HG03045 (cell line): ENCODE results near the gene POP4.

Experiments used
- ATAC-seq: cut with Tn5 transposase; IDR thresholded peaks from one replicate; pipeline ENCODE4 v1.9.1; 2021; ENCODE audit warnings: mild to moderate bottlenecking, moderate library complexity; ENCODE audit not compliant: unreplicated experiment

POP4 gene

GRCh38 chr19:29629836-29630534 is 23.9 kb downstream of the POP4 start:
- ATAC-seq, result no peak

GRCh38 chr19:29630655-29631054 is 24.6 kb downstream of the POP4 start:
- no peak for ATAC-seq

GRCh38 chr19:29631450-29631849 is 25.4 kb downstream of the POP4 start:
- ATAC-seq, result no peak

DNA sequence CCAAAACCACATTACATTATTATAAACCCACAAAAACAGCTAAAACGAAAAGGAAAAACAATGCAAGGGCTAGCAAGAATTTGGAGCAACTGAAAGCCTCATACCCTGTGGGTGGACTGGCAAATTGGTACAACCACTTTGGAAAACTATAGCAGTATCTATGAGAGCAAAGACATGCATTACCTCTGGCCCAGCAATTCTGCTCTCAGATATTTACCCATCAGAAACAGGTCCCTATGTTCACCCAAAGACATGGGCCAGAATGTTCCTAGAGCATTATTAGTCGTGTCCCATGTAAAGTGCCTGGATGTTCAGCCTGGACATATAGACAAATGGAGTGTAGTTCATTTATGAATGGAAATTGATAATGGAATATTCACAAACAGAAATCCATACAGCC is 27.9 kb downstream of the POP4 start:
- ATAC-seq, result no peak

DNA sequence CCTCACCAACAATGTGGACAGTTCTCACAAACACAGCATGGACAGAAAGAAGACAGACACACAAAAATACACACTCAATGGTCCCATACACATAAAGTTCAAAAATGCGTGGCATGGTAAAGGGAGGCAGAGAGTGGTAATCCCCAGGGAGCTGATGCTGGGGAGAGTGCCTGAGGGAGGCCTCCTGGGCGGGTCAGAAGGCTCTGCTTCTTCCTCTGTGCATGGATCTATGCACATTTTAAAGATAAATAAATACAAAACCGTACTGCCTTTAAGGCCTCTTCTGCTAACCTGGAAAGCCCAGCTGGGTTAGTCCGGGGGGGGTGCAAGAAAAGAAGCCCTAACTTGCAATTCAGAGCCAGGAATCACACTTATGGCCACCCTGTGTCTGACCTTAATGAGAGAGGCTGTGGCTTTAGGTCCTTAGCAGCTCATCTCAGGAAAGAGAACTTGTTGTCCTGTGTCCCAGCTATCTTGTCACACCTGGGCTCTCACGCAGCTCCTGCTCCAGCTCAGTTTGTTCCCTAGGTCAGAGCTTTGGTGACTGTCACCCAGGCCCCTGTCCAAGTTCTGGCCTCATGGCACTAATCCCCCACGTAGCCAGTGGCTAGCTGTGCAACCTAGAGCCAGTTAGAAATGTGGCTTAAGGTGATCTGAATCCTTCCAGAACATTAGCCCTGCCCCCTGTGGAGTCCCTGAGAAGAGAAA is 28.5 kb downstream of the POP4 start:
- no peak for ATAC-seq

DNA sequence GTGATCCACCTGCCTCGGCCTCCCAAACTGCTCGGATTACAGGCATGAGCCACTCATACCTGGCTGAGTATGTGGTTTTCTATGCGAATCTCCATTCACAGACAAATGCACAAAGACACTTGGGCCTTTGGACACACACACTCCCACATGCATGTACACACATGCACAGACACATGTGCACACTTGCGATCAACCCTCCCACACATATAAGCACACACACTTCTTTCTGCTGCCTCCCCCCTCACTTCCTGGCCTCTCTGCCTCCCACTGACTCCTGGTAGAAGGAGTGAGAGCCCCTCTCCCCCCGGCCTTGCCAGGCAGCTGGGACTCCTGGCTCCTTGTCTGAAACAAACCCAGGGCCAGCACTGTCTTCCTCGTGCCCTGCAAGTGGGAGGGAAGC is 29.9 kb downstream of the POP4 start:
- ATAC-seq, result no peak

DNA sequence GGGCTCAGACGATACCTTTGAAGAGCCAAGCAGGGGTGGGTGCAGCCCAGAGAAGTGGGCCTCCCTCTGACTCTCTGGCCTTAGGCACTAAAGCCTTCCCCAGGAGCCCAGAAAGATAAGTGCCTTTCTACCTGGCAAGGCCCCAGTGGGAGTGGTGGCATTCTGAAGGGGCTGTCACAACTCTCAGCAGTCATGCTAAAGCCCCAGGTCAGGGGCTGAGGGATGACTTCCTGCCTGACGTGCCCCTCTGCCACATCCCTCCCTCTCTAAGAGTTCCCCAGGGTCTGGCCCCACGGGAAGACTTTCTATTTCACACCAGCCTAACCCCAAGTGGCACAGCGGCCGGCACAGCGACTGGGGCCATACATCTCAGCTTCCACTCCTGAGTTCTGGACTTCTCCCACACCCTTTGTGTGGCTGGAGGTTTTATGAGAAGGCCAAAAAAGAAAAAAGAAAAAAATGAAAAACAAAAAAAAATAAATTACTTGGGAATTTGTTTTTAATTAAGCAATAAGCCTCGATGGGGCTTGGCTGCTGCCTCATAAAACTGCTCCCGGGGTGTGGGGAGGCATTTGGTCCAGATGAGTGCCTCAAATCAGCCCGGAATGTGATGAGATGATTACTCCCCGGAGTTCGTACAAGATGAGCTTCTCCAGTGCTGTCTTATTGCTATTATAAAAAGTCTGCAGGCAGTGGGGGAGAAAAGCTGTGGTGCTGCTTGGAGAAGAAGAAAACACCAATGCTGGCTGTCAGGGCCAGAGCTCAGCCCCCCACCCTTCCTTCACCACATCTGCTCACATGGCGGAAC is 30.7 kb downstream of the POP4 start:
- ATAC-seq, result no peak

DNA sequence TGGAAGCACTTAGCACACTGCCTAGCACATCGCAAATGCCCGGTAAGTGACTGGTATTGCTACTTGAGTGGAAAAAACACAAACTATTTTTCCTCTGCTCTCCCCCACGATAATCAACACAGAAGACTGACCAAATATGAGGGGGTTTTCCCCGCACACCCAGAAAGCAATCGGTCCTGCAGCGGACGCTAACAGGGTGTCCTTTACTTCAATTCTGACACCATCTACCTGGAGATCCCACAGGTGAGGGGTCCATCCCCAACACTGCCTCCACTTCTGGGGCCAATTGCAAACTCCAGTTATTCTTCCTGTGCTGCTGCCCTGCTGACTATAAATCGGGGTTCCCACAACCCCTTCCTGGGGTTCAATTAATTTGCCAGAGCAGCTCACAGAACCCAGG is 33.0 kb downstream of the POP4 start:
- ATAC-seq, result no peak

DNA sequence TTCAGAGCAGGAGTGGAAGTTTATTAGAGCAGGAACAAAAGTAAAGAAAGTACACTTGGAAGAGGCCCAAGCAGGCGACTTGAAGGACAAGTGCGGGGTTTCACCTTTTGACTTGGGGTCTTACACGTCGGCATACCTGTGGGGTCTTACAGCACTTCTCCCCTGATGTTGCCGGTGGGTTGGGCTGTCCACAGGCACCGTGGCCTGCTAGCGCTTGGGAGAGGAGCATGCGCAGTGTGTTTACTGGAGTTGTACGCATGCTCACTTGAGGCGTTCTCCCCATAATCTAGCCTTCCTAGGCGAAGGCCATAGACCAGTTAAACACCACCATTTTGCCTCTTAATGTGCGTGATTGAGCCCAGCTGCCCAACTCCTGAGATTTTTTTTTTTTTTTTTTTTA is 34.1 kb downstream of the POP4 start:
- no peak for ATAC-seq

GRCh38 chr19:29641597-29641996 is 35.5 kb downstream of the POP4 start:
- ATAC-seq, result no peak

DNA sequence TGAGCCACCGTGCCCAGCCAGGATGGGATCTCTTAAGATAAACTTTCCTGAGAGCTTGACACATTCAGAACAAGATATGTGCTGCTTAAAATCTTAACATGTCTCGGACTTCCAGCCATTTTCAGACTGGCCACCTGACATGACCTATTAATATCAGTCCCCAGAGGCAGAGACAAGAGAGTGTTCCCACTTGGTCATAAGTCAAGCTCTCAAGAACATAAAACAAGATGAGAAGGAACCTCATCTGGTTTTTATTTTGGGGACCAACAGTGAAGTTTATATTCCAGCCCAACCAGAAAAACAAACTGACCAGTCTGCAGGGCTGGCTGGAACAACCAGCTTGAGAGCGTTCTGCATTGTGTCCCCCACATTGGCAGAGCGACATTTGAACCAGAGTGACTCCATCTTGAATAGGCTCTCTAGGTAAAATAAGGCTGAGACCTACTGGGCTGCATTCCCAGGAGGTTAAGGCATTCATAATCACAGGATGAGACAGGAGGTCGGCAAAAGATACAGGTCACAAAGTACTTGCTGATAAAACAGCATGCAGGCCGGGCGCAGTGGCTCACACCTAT is 37.4 kb downstream of the POP4 start:
- no peak for ATAC-seq

GRCh38 chr19:29644210-29644609 is 38.1 kb downstream of the POP4 start:
- ATAC-seq, result no peak

- ATAC-seq, result no peak
Observed at GRCh38 chr19:29645491-29645867, 39.4 kb downstream of the POP4 start.

GRCh38 chr19:29645911-29646310 is 39.8 kb downstream of the POP4 start:
- ATAC-seq, result no peak

DNA sequence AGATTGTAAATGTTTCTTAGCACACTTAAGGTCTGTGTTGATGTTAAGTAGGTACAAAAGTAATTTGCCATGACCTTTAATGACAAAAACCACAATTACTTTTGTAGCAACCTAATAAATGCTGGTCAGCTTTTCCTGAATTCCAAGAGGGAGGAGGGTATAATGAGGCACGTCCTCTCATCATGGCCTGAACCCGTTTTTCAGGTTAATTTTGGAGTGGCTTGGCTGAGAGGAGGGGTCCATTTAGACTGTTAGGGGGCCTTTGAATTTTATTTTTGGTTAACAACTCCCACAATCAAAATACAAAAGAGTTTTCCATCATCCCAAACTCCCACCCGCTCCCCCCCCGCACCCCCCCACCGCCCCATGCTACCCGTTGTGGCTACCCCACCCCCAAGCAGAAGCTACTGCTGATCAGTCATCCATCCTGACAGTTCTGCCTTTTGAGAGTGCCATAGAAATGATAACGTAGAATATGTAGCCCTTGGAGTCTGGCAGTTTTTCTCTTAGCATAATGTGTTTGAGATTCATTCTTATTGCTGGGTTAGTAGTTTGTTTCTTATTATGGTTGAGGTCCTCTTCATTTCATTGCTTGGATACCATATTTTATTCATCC is 44.8 kb downstream of the POP4 start:
- no peak for ATAC-seq

DNA sequence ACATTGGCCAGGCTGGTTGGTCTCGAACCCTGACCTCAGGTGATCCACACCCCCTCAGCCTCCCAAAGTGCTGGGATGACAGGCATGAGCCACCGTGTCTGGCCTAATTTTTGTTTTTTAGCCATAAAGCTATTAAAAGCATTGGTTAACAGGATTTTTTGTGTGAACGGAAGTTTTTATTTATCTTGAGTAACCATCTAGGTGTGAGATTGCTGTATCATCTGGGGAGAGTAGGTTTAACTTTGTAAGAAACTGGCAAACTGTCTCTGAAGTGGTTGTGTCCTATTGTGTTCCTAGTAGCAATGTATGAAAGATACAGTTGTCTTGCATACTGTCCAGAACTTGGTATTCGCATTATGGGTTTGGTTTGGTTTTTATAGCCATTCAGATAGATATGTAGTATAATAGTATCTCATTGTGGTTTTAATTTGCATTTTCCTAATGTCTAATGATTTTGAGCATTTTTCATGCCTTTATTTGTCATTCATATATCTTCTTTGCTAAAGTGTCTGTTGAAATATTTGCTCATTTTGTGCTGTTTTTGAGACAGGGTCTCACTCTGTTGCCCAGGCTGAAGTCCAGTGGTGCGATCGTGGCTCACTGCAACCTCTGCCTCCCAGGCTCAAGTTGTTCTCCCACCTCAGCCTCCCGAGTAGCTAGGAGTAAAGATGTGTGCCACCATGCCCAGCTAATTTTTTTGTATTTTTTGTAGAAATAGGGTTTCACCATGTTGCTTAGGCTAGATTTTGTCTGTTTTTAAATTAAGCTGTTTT is 45.7 kb downstream of the POP4 start:
- no peak for ATAC-seq

GRCh38 chr19:29653398-29653797 is 47.3 kb downstream of the POP4 start:
- ATAC-seq, result no peak

GRCh38 chr19:29655648-29656335 is 49.7 kb downstream of the POP4 start:
- no peak for ATAC-seq

DNA sequence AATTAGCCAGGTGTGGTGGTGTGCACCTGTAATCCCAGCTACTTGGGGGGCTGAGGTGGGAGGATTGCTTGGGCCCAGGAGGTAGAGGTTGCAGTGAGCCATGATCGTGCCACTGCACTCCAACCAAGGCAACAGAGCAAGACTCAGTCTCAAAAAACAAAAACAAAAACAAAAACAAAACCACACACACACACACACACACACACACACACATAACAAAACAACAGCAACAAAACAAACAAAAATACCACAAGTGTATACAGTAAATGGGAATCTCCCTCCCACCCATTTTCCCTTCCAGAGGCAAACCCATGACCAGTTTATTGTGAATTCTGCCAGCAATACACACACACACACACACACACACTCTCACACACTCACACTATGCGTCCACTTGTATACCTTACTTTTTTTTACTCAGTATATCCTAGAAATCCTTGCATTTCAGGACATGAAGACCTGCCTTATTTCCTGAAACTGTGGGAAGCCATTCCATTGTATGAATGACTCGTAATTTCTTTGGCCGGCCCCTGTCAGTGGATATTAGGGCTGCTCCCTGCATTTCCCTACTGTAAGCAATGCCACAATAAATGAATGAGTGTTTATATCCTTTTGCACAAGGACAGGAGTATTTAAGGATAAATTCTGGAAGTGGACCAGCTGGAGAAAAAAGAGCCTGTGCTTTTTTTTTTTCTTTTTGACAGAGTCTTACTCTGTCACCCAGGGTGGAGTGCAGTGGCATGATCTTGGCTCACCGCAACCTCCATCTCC is 52.3 kb downstream of the POP4 start:
- no peak for ATAC-seq
